ENCODE measurements around the gene HAO2.

HAO2 gene

DNA sequence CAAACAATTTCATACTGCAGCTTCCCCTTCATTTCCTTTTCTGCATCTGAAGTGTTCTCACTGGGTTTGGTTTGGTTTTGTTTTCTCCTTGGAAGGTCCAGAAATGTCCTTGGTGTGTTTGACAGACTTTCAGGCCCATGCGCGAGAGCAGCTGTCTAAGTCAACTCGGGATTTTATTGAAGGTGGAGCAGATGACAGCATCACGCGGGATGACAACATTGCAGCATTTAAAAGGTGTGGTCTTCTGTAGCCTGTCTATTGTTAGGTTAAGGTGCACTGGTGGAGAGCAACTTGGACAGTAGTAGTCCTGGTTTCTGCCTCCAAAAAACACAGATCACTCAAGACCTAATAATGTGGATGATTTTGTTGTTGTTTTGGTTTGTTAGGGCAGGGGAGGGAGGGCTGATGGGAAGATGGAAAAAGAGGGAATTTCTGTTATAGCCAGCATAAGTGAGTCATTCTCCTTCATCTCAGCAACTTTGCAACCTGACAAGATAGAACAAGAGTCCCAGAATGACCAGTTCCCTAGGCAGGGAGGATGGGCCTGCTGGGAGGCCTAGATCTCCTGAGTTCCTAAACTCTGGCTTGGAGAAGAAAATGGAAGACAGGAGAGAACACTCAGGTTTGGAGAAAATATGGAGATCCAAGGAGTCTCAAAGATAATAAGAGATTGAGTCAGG, 12.5 kb downstream of the HAO2 start:
- FAIRE-seq: no peak

DNA sequence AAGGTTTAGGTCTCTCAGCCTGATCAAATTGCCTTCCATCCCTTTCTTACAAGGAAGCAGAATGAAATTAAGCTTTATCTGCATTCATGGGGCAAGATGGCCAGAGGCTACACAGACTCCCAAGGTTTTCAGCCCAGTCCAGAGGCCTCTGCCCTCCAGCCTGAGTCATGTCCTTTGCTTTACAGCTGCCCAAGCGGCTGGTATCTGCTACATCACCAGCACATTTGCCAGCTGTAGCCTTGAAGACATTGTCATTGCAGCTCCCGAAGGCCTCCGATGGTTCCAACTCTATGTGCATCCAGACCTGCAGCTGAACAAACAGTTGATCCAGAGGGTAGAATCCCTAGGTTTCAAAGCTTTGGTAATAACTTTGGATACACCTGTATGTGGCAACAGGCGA, 16.0 kb downstream of the HAO2 start:
- FAIRE-seq: no peak

DNA sequence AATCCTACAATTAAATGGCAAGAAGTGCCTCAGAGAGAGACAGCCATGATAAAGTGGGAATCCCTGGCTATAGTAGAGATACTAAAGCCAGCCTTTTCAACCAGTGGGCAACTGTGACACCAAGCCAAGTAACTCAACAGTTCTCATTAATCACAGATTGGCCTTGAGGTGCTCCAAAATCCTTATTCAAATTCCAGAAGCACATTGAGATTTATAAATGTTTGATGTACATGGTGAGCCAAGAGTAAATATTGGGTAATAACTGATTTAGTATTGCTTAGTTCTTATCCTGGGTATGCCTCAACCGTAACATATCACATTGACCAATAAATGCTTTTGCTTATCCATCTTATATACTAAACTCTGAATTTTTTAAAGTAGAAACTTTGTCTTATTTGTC, 17.1 kb downstream of the HAO2 start:
- no peak for FAIRE-seq

DNA sequence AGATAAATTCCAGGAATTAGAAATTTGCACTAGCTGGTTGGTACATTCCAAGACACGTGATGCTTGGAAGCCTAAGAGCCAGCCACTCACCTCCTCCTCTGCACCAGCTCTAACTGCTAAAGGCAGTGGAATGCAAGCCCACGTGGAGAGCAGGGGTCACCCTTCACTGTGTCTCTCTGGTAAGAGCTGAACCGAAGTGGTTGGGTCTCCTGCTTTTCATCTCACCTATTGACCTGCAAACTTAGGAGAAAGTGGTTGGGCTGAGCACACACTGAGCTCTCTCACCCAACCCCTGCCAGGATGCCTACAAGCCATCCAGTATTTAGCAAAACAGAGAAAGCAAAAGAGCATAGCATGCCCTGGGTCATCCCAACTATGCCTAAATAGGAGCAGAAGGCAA, 19.3 kb downstream of the HAO2 start:
- FAIRE-seq: no peak

DNA sequence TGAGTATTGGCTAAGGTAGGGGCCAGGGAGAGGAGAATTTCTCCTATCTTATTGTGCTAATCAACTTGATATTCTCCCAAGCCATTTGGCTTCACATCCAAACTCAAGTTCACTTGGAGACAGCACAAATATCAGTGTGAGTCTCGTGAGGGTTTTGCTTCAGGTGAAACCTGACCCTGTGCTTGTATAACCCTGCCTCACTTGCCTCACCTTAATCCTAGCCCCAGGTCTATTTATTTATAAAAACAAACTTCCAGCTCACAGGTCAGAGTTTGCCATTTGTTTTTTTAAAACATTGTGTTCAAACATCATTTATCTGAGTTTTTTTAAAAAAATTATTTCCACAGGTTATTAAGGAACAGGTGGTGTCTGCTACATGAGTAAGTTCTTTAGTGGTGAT, 19.9 kb downstream of the HAO2 start:
- no peak for FAIRE-seq

DNA sequence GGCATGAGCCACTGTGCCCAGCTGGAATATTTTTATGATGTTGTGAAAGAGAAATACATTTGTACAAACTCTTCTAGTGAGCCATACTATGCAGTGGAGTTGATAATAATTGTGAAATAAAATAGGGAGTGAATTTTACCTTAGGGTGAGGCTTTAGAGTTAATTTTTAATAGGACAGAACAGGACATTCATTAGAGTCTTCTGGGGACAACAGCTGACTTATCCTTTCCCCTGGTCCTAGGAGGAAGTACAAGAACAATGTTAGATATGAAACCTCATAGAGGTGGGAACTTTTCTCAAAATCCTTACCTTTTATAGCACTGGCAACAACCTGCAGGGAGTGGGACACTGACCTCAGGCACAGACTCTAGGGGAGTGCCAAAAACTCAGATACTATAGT, 21.9 kb downstream of the HAO2 start:
- FAIRE-seq: no peak

DNA sequence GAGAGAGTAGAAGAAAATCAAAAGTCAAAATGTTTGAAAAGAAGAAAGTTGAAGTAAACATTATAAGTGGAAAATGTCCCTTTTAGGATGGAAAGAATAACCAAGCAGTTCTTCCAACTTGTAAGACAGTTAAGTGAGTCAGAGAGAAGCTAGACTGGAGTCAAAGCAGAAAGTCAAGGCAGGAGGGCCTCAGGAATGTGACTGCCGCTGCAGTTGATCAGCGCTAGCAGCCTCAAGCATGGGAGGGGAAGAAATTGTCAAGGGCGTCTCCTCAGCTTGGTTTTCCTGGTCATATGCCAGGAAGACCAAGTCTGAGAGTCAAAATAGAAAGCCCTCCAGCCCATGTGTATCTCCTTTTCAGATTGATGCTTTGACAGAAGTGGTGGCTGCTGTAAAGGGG, 23.2 kb downstream of the HAO2 start:
- no peak for FAIRE-seq

DNA sequence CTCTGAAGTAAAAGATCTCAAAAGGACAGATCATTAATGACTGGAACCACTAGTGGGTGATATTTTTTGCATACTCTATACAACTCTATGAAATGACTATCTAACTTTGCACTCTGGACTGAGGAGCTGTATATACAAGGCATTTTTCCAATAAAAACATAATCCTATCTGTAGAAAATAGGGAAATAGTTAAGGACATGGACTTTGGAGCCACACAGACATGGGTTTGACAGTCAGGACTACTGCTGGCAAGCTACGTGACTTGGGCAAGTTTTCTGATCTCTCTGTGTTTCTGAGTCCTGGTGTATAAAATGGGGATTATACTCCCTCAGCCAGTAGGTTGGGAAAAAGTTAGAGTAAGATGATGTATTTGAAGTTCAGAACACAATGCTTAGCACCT, 25.5 kb downstream of the HAO2 start:
- FAIRE-seq: no peak

DNA sequence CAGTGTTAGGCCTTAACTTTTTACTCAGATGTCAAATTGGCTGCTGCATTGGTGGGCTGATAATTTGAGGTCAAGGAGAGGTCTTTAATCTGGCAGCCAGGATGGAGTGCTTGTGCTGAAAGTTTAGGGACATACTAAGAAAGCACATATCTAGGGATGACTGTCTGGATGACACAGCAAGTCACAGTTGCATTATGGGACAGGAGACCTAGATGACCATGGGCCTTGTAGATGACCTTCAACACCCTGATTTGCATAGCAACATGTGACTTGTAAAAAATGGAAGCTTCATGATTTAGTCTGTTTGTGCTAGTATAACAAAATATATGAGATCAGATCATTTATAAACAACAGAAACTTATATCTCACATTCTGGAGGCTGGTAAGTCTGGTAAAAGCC, 28.4 kb downstream of the HAO2 start:
- no peak for FAIRE-seq

DNA sequence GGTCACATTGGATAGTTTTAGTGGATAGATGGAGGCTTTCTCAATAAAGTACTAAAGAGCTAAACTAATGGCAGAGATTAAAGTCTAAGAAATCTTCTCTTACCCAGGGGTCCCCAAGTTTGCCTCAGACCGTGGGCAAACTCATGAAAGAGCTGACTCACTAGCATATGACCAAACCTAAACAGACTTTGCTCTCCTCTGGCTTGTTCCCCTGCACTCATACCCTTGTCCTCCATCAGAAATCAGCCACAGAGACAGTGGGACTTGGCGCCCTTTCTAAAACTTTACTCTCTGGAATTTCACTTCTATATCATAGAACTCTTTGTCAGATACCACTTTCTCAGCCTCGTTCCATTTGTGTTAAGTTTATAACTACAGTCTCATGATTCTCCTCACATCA, 29.4 kb downstream of the HAO2 start:
- FAIRE-seq: no peak

DNA sequence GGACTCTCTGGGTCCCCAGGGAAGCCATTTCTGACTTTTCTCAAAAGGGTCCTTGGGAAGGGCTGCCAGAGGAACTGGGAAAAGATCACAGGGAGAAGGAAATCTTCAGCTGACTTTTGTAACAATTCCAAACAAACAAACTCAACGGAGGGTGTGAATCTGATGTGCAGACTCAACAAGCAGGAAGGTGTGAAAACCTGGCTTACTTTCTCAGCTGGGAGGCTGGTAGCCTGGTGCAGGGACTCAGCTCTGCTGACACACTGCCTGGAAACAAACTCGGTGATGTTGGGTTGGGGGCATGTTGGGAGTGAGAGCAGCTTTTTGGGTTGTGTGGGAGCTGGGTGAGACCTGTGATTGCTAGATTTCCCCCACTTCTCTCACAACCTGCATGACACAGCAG, 36.2 kb downstream of the HAO2 start:
- no peak for FAIRE-seq

DNA sequence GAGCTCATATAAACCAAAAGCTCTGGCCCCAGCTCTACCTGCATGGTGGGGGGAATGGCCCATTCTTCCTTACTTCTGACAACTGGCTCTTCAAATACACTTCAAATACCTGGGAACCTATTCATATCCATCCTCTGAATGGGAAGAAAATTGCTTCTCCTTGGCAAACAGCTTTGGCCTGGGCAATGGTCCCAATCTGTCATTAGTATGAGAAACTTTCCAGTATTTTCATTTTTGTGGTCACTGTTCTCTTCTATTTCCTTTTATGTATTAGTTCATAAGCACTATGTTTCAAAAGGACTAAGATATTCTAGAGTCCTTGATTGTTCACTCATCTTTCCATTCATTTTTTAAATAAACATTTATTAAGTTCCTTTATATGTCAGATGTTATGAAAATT, 41.1 kb downstream of the HAO2 start:
- no peak for FAIRE-seq

DNA sequence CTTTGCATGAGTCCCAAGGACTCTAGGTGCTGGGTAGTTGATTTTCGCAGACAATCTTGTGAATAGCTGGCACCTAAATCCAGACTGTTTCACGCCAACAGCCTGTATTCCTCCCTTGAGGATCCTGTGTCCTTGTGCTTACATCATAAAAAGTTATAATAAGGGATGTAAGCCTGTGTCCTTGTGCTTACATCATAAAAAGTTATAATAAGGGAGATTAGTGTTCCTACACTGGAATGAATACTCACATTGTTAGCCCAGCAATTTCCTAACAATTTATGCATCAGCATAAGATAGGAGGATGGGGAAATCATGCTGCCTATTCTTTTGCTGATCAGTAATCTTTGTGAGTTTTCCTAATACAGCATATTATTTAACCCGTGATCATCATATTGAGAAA, 42.4 kb downstream of the HAO2 start:
- FAIRE-seq: no peak

DNA sequence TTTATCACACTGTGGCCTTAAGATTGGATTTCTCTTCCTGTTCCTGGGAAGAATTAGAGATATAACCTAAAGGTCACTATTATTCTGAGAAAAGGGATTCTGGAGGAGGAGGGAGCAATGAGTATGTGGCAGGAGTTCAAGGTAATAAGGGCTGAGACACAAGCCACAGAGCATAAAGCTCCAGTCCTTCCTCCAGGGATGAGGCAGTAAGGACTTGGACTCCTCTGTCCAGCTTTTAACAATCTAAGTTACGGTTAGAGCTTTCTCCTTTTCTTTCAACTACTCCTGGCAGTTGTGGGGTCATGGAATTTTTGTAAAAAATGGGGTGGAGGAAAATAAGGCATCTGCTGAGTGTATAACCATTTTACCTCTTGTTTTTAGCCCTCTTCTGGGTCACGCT, 46.4 kb downstream of the HAO2 start, which contains the start of gene HSD3B2:
TSS of gene HSD3B2 (plus strand) at position 201 of the 400 bp plus-strand sequence. CDS start 270 bp downstream, outside the sequence.
- FAIRE-seq: no peak

DNA sequence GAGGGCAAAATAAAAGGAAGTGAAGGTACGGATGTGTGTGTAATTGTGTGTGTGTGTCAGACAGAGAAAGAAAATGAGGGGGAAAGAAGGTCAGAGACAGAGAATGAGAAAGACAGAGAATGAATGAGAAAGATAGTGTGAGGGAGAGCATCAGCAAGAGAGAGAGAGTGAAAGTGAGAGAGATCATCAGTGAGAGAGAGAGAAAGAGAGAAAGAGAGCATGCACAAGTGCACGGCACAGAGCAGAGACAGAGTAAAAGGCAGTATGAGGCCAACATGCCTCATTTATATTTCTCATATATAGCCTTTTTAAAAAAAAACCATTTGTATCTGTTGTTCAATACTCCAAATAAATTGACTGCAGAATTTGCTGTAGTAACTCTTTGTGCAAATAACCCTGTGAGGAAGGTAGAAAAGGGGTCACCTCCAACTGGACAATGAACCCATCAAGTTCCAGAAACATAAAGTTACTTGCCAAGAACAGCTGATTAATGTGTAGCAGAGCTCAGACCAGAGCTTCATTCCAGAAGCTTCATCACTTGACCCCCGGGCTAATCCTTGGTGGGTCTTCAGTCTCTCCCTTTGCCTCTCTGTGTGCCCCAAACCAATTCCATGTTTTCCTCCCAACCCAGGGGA, 47.5 kb downstream of the HAO2 start:
- FAIRE-seq: no peak

DNA sequence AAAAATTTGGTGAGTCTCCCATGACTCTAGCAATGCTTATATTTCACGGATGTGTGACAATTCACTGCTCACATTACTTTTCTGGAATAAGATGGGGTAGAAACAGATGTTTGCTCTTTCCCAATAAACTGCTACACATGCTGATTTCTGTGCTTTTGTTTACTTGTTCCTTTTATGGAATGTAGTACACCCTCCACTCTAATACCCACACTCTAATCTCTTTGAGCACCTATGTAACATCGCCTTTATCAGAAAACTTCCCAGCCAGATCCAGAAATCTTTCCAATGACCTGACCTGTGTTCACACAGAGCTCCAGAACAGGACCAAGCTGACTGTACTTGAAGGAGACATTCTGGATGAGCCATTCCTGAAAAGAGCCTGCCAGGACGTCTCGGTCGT, 50.5 kb downstream of the HAO2 start:
- no peak for FAIRE-seq

DNA sequence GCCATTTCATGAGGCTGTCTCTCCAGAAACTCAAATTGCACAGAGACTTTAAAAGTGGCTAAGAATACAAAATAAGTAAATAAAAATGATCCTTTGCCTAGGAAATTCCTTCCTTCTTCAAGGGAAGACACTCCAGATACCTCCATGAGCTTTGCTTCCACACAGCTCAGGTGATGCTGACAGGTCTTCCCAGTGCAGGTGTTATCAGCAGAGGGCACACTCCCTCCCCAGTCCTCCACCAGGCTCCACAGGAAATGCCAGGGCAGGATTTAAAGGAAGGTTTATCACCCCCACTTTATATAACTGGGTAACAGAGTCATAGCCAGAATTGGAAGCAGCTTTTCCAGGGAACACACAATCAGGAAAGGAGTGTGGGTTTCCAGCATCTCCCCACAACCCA, 52.1 kb downstream of the HAO2 start:
- FAIRE-seq: no peak

DNA sequence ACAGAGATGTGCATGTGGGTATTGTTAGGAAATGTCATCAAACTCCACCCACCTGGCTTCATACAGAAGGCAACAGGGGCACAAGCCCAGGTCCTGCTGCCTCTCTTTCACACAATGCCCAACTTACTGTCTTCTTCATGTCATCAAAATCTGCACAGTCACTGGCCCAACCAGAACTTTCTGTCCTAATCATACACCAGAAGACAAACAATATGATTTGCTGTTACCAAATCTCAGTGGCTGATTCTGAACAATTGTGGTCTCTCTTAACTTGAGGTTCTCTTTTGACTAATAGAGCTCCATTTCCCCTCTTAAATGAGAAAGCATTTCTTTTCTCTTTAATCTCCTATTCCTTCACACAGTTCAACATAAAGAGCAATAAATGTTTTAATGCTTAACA, 54.0 kb downstream of the HAO2 start:
- no peak for FAIRE-seq

DNA sequence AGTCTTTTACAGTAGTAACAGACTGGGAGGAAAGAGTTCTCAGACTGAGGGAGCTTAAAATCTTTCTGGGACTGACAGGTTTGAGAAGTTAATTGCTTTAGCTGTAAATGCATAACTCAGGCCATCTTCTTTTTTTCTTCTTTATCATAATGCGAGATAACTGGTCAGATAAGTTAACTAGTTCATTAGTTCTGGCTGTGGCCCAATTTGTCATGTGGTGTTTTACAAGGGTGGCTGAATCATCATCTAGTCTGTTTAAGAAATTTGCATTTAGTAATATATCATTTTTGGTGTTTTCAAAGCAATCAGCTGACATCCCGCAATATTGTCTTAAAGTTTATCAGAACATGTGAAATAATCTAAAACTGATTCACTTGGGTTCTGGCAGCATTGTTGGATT, 60.4 kb downstream of the HAO2 start:
- no peak for FAIRE-seq

DNA sequence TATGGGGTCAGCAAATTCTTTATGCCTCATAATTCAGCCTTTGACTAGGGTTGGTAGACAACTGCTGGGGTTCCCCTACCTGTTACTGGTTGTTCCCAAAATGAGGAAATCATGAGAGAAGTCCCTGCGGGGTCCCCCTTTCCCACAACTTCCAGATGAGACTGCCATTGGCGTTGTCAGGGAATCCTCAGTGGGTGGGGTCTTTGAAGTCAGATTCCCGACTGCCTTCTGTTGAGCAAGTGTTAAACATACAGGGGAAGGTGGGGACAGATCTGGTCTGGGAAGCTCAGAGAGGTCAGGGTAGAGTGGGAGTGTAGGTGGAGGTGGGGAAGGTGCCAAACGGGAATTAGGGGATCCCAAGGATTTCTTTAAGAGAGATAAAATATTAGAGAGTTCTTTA, 61.1 kb downstream of the HAO2 start:
- FAIRE-seq: no peak

DNA sequence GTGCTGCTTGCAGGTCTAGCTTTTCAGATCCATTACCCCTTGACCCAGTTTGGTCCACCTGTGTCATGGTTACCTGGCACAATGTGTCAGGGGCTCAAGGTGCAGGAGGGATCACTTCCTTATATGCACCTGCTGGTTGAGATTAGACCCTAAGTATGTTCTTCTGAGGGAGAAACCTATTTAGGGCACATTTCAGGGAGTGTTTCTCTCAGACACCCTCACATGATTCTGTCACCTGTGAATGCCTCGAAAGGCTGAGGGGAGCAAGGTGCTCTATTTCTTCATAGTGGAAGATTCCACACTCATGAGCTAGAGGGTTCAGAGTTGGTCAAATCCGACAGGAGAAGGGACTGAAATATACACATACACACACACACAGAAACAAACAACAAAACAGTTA, 61.9 kb downstream of the HAO2 start:
- no peak for FAIRE-seq

DNA sequence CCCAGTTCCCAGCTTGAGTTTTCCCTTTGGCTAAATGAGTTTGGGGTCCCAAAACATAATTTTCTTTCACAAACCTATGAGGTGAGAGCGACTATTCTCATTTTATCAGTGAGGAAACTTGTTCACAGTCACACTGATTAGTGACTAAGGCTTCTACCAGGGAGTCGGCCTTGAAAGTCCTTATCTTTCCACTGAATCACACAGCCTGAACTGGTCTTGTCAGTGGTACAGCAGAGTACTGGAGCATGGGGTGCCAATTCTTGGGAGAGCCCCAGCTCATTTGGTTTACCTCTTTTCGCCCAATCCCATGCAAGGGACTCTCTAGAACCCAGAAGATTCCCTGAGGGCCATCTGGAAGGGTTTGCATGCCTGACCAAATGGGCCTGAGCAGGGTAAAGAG, 63.3 kb downstream of the HAO2 start:
- FAIRE-seq: no peak

DNA sequence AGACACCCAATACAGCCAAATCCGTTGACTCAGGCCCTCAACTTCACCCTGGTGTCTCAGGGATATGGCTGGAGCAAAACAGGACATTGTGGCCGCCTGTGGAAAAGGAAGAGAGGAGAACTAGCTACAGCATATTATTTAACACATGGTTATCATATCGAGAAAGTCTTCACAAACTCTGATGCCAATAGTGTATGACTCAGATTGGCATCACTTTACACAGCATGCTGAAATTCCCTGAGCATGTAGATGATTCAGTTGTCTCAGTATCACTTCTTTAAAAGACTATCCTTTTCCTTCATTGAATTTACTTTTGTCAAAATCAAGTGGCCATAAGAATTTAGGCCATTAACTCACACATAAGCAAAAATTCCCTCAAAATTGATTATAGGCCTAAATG, 66.5 kb downstream of the HAO2 start:
- FAIRE-seq: no peak

DNA sequence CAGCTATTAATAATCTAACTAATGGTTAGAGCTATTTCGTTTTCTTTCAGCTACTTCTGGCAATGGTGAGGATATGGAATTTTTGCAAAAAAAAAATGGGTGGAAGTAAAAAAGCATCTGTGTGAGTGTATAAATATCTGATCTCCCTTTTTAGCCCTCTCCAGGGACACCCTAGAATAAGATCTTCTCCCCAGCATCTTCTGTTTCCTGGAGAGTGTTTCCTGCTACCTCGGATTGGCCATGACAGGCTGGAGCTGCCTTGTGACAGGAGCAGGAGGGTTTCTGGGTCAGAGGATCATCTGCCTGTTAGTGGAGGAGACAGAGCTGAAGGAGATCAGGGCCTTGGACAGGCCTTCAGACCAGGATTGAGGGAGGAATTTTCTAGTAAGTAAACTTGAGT, 70.2 kb downstream of the HAO2 start:
- FAIRE-seq: no peak

DNA sequence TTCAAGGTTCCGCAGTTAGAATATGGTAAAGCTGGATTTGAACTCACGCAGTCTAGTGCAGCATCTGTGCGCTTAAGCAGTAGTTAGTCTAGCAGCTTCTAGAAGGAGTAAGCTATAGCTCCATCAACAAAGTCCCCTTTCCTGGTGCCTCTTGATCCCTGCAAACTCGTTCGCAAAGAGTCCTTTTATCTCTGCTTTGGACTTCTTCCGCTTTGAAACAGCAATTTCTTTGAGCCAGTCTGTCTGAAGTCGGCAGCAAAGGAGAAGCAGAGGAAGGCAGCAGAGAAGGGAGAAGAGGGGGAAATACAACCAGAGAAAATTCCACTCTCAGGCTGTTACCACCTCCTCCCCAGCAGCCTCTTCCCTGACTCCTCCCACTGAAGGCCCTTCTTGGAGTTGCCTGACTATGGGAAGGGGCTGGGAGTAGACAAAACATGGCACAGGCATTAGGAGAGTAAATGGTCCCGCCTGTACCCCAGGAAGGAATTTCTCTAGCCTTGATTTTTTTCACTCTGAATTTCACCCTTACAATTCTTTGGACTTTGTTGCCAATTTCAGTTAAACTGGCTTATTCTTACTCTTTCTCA, 72.2 kb downstream of the HAO2 start:
- FAIRE-seq: no peak
